HepG2 (cell line): Measurements from ENCODE around the gene IL11RA. TPM values are rescaled to one million over a fixed set of nuclear protein-coding genes. Genes with fewer than 3 reads are reported as not detected.

ENCODE experiments used
- GATAD2A ChIP-seq: IDR thresholded peaks from 2 replicates; pipeline ENCODE4 v1.6.1; 2016
- HIVEP1 ChIP-seq: sonication (generic); formaldehyde crosslinking; IDR thresholded peaks from 2 replicates; pipeline ENCODE4 v1.4.0; 2020; ENCODE audit warnings: mild to moderate bottlenecking, missing genetic modification reagents
- MED1 ChIP-seq: sonication (generic); formaldehyde crosslinking; IDR thresholded peaks from 2 replicates; pipeline ENCODE4 v1.4.0; 2020; ENCODE audit warnings: missing genetic modification reagents
- MTA1 ChIP-seq: sonication (generic); formaldehyde crosslinking; IDR thresholded peaks from 2 replicates; pipeline ENCODE4 v1.4.0; 2020; ENCODE audit warnings: missing genetic modification reagents, mild to moderate bottlenecking, borderline replicate concordance
- MYNN ChIP-seq: sonication (generic); formaldehyde crosslinking; IDR thresholded peaks from 2 replicates; pipeline ENCODE4 v1.4.0; 2020; ENCODE audit warnings: mild to moderate bottlenecking, low read depth, missing genetic modification reagents
- PHF8 ChIP-seq: sonication (generic); formaldehyde crosslinking; IDR thresholded peaks from 2 replicates; pipeline ENCODE4 v1.5.0; 2020; ENCODE audit warnings: missing genetic modification reagents
- REL ChIP-seq: sonication (generic); formaldehyde crosslinking; conservative IDR thresholded peaks from 2 replicates; pipeline ENCODE4 v1.8.0; 2022; ENCODE audit warnings: mild to moderate bottlenecking, missing genetic modification reagents, moderate library complexity
- RXRB ChIP-seq: IDR thresholded peaks from 2 replicates; pipeline ENCODE4 v1.6.1; 2016; ENCODE audit warnings: borderline replicate concordance, missing genetic modification reagents, missing compliant biosample characterization
- SMAD1 ChIP-seq: sonication (generic); formaldehyde crosslinking; IDR thresholded peaks from 2 replicates; pipeline ENCODE4 v1.4.0; 2020; ENCODE audit warnings: missing genetic modification reagents, low read depth, mild to moderate bottlenecking, borderline replicate concordance
- SOX5 ChIP-seq: IDR thresholded peaks from 2 replicates; pipeline ENCODE4 v1.6.1; 2016; ENCODE audit warnings: borderline replicate concordance
- ZBTB42 ChIP-seq: sonication (generic); formaldehyde crosslinking; IDR thresholded peaks from 2 replicates; pipeline ENCODE4 v1.5.0; 2020; ENCODE audit warnings: mild to moderate bottlenecking, missing genetic modification reagents
- ZFP1 ChIP-seq: IDR thresholded peaks from 2 replicates; pipeline ENCODE4 v1.6.1; 2016
- ZFP36L1 ChIP-seq: sonication (generic); formaldehyde crosslinking; IDR thresholded peaks from 2 replicates; pipeline ENCODE4 v1.8.0; 2022; ENCODE audit warnings: mild to moderate bottlenecking, missing genetic modification reagents, moderate library complexity
- ZNF326 ChIP-seq: sonication (generic); formaldehyde crosslinking; IDR thresholded peaks from 2 replicates; pipeline ENCODE4 v1.4.0; 2020; ENCODE audit warnings: missing genetic modification reagents, borderline replicate concordance
- ZNF333 ChIP-seq: sonication (generic); formaldehyde crosslinking; IDR thresholded peaks from 2 replicates; pipeline ENCODE4 v1.4.0; 2020; ENCODE audit warnings: mild to moderate bottlenecking, missing genetic modification reagents, borderline replicate concordance
- ZNF350 ChIP-seq: sonication (generic); formaldehyde crosslinking; IDR thresholded peaks from 2 replicates; pipeline ENCODE4 v1.4.0; 2020; ENCODE audit warnings: mild to moderate bottlenecking, low read depth, missing genetic modification reagents, borderline replicate concordance
- ZSCAN31 ChIP-seq: sonication (generic); formaldehyde crosslinking; IDR thresholded peaks from 2 replicates; pipeline ENCODE4 v1.5.0; 2020; ENCODE audit warnings: low read depth, mild to moderate bottlenecking, missing genetic modification reagents
- polyA plus RNA-seq, 8 experiments: library from polyadenylated mRNA; depleted of rRNA in 3 of 8; stranded (reverse) in 7 of 8; unstranded in 1 of 8; fragments of >200 nt; fragmentation: Illumina TruSeq in 4 of 8; extraction: Trizol in 4 of 8; gene quantifications; 2 replicates each; pipeline versions ENCODE4 v1.2.1 to v1.2.3, GENCODE V29; 2011 to 2016; ENCODE audit warnings: low read depth in 4 of 8, missing spikeins in 1 of 8, mixed read lengths in 1 of 8; ENCODE audit not compliant: insufficient read depth in 1 of 8
- total RNA-seq, 5 experiments: library from RNA; depleted of rRNA; stranded (reverse); fragments of >200 nt; fragmentation: Illumina TruSeq; extraction: Trizol; gene quantifications; 2 replicates each; pipeline ENCODE4 v1.2.3, GENCODE V29; 2016; ENCODE audit warnings: low read depth in 1 of 5
- TF ChIP-seq, protein P1 (sequence below): sonication (generic); formaldehyde crosslinking; IDR thresholded peaks from 2 replicates; pipeline ENCODE4 v1.9.0; 2021; ENCODE audit warnings: missing genetic modification reagents, borderline replicate concordance
- TF ChIP-seq, protein P2 (sequence below): sonication (generic); formaldehyde crosslinking; IDR thresholded peaks from 2 replicates; pipeline ENCODE4 v1.5.1; 2020; ENCODE audit warnings: mild to moderate bottlenecking, missing genetic modification reagents
- TF ChIP-seq, protein P3 (sequence below): sonication (generic); formaldehyde crosslinking; conservative IDR thresholded peaks from 2 replicates; pipeline ENCODE4 v1.4.0; 2020; ENCODE audit warnings: missing genetic modification reagents
- TF ChIP-seq, protein P4 (sequence below): sonication (generic); formaldehyde crosslinking; IDR thresholded peaks from 2 replicates; pipeline ENCODE4 v1.4.0; 2020; ENCODE audit warnings: missing genetic modification reagents

IL11RA gene
- total and polyA plus RNA-seq, 2 of the 13 experiments (the other 11 are each of a cell fraction or from before 2014, with no cell fraction given), result 2.0 to 4.2 TPM

DNA sequence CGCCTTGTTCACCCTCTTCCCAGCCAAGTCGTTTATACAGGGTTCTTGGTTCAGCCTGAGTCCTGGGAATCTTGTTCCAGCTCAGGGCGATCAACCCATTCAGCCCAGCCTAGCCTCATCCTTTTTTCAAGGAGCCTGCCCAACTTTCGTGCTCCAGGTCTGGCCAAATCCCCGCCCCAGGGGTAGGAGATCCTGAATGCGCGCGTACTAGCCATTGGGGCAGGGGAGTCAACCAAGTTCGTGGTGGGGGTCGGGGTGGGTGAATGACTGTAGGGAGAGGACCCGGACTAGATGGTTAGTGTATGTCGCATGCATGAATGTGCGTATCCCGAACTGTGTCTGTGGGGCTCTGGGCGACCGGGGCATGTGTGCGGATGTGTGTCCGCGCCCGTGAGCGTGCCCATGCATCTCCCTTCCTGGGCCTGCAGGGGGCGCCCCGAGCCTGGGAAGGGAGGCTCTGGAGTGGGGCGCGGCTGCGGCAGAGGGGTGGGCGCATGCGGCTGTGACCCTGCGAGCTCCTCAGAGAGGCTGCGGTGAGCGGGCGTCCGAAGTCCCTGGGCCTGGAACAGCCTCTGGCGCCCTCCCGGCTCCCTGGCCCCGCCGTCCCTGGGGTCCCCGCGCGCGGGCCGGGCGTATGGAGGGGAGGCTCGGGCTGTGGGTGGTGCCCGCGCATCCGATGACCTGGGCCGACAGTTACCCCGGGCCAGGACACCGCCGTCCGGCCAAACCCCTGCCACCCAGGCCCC is 49.2 kb downstream of the IL11RA start (continued):
- TF ChIP-seq, protein P1, sequence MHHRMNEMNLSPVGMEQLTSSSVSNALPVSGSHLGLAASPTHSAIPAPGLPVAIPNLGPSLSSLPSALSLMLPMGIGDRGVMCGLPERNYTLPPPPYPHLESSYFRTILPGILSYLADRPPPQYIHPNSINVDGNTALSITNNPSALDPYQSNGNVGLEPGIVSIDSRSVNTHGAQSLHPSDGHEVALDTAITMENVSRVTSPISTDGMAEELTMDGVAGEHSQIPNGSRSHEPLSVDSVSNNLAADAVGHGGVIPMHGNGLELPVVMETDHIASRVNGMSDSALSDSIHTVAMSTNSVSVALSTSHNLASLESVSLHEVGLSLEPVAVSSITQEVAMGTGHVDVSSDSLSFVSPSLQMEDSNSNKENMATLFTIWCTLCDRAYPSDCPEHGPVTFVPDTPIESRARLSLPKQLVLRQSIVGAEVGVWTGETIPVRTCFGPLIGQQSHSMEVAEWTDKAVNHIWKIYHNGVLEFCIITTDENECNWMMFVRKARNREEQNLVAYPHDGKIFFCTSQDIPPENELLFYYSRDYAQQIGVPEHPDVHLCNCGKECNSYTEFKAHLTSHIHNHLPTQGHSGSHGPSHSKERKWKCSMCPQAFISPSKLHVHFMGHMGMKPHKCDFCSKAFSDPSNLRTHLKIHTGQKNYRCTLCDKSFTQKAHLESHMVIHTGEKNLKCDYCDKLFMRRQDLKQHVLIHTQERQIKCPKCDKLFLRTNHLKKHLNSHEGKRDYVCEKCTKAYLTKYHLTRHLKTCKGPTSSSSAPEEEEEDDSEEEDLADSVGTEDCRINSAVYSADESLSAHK (CRISPR knock-in tag), result no peak
- TF ChIP-seq ZFP36L1 (CRISPR knock-in tag), result no peak
- no peak for TF ChIP-seq ZNF333
- TF ChIP-seq MYNN (CRISPR knock-in tag), result no peak
- TF ChIP-seq ZBTB42 (CRISPR knock-in tag), result no peak
- TF ChIP-seq SMAD1 (CRISPR knock-in tag), result no peak
- TF ChIP-seq, protein P2, sequence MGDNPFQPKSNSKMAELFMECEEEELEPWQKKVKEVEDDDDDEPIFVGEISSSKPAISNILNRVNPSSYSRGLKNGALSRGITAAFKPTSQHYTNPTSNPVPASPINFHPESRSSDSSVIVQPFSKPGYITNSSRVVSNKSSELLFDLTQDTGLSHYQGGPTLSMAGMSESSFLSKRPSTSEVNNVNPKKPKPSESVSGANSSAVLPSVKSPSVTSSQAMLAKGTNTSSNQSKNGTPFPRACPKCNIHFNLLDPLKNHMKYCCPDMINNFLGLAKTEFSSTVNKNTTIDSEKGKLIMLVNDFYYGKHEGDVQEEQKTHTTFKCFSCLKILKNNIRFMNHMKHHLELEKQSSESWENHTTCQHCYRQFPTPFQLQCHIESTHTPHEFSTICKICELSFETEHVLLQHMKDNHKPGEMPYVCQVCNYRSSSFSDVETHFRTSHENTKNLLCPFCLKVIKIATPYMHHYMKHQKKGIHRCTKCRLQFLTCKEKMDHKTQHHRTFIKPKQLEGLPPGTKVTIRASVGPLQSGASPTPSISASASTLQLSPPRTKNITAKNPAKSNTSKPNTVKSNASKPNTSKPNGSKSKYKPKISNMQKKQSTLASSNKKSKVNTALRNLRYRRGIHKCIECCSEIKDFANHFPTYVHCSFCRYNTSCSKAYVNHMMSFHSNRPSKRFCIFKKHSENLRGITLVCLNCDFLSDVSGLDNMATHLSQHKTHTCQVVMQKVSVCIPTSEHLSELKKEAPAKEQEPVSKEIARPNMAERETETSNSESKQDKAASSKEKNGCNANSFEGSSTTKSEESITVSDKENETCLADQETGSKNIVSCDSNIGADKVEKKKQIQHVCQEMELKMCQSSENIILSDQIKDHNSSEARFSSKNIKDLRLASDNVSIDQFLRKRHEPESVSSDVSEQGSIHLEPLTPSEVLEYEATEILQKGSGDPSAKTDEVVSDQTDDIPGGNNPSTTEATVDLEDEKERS, result no peak
- TF ChIP-seq, protein P3, sequence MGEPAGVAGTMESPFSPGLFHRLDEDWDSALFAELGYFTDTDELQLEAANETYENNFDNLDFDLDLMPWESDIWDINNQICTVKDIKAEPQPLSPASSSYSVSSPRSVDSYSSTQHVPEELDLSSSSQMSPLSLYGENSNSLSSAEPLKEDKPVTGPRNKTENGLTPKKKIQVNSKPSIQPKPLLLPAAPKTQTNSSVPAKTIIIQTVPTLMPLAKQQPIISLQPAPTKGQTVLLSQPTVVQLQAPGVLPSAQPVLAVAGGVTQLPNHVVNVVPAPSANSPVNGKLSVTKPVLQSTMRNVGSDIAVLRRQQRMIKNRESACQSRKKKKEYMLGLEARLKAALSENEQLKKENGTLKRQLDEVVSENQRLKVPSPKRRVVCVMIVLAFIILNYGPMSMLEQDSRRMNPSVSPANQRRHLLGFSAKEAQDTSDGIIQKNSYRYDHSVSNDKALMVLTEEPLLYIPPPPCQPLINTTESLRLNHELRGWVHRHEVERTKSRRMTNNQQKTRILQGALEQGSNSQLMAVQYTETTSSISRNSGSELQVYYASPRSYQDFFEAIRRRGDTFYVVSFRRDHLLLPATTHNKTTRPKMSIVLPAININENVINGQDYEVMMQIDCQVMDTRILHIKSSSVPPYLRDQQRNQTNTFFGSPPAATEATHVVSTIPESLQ (CRISPR knock-in tag), result no peak
- TF ChIP-seq MED1 (CRISPR knock-in tag), result no peak
- no peak for TF ChIP-seq ZFP1
- TF ChIP-seq MTA1 (CRISPR knock-in tag), result peak; percentile 80; the same call in 1 of the 2 replicates
- TF ChIP-seq ZNF350 (CRISPR knock-in tag), result 0 out of 2 replicates have a peak, but pooled peaks have one; percentile 18
- no peak for TF ChIP-seq SOX5 (CRISPR knock-in tag)
- 0 out of 2 replicates have a peak, but pooled peaks have one; percentile 23 for TF ChIP-seq ZSCAN31 (CRISPR knock-in tag)
- TF ChIP-seq HIVEP1 (CRISPR knock-in tag), result no peak
- no peak for TF ChIP-seq ZNF326 (CRISPR knock-in tag)
- TF ChIP-seq, protein P4, sequence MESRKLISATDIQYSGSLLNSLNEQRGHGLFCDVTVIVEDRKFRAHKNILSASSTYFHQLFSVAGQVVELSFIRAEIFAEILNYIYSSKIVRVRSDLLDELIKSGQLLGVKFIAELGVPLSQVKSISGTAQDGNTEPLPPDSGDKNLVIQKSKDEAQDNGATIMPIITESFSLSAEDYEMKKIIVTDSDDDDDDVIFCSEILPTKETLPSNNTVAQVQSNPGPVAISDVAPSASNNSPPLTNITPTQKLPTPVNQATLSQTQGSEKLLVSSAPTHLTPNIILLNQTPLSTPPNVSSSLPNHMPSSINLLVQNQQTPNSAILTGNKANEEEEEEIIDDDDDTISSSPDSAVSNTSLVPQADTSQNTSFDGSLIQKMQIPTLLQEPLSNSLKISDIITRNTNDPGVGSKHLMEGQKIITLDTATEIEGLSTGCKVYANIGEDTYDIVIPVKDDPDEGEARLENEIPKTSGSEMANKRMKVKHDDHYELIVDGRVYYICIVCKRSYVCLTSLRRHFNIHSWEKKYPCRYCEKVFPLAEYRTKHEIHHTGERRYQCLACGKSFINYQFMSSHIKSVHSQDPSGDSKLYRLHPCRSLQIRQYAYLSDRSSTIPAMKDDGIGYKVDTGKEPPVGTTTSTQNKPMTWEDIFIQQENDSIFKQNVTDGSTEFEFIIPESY (CRISPR knock-in tag), result no peak
- no peak; the same call in 1 of the 2 replicates for TF ChIP-seq GATAD2A
- no peak for TF ChIP-seq RXRB (CRISPR knock-in tag)
- no peak for TF ChIP-seq REL
- peak; percentile 40; the same call in 1 of the 2 replicates for TF ChIP-seq PHF8 (CRISPR knock-in tag)
